Fibroblast of lung (primary cell): ENCODE measurements around the gene DNAH3.

ENCODE experiments used
- EZH2 ChIP-seq: IDR thresholded peaks from 2 replicates; pipeline ENCODE4 v1.5.1; 2012; ENCODE audit warnings: low read length, control low read depth, mild to moderate bottlenecking; ENCODE audit errors: missing control alignments
- TF ChIP-seq, protein P1 (sequence below), 2 donors: IDR thresholded peaks in 1 of 2; conservative IDR thresholded peaks in 1 of 2; 1 replicate in 1 of 2; 2 replicates in 1 of 2; pipeline ENCODE4 v1.5.1; 2011 to 2012; ENCODE audit warnings: low read length in 2 of 2, control low read depth in 1 of 2, inconsistent platforms in 1 of 2, low read depth in 1 of 2, mild to moderate bottlenecking in 1 of 2

DNA sequence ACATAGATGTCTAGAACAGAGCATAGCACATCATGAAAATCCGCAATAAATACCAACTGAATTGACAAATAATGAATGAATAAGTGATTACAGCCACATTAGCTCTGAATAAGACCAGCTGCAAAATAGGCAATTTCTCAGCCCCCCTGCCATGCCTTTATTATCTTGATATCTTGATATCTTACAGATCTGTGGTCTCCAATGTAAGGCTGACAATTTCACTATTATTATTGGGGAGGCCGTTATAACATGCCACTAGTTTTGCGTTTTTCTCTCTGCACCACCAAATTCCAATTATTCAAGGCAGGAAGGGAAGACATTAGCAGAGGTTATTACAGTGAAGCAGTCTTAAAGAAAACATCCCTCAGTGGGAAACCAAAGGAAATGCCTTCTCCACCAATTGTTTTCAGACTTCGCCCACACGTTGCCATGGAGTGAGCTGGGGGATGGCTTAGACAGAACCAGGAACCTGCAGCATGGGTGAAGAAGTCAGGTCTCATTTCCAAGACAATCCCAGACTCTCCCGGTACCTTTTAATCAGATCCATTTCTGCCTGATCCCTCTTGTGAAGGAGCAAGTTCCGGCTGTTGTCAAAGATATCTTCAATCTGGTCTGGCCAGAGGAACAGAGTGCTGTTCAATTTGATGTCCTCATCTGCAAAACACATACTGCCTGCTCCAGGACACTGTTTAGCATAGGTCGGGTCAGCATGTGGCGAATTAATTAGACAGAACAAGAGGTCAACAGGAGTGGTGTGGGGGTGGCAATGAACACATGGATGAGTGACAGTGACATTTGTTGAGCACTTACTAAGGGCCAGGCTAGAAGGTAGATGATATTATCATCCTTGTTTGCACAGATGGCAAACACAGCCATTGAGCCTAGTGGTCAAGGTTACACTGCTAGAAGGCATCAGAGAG, 46.4 kb downstream of the DNAH3 start:
- TF ChIP-seq, protein P1, sequence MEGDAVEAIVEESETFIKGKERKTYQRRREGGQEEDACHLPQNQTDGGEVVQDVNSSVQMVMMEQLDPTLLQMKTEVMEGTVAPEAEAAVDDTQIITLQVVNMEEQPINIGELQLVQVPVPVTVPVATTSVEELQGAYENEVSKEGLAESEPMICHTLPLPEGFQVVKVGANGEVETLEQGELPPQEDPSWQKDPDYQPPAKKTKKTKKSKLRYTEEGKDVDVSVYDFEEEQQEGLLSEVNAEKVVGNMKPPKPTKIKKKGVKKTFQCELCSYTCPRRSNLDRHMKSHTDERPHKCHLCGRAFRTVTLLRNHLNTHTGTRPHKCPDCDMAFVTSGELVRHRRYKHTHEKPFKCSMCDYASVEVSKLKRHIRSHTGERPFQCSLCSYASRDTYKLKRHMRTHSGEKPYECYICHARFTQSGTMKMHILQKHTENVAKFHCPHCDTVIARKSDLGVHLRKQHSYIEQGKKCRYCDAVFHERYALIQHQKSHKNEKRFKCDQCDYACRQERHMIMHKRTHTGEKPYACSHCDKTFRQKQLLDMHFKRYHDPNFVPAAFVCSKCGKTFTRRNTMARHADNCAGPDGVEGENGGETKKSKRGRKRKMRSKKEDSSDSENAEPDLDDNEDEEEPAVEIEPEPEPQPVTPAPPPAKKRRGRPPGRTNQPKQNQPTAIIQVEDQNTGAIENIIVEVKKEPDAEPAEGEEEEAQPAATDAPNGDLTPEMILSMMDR (conservative IDR thresholded peaks at IDR 0.05 in 1 of 2, IDR thresholded peaks at IDR 0.05 in 1 of 2; ENCODE audit: low read depth in 1 of 2, low read length in 2 of 2), result no peak
- no peak for TF ChIP-seq EZH2
